T-helper 1 cell treated with Interleukin-12 subunit alpha and Interleukin-12 subunit beta and Interleukin-4 antibody, amounts not matched to agents 30 ng/mL and 1 ng/mL, for 36 hours (primary cell): ENCODE measurements around the gene HOXB3. TPM values are rescaled to one million over a fixed set of nuclear protein-coding genes. Genes with fewer than 3 reads are reported as not detected.
"Not testable (repeated sequence)": the region's sequence is repeated elsewhere in the genome, so short reads cannot be mapped to it uniquely, and the experiment has no call there.

Experiments
- intact Hi-C: fragments of 100-400 bp; cut with micrococcal nuclease; formaldehyde crosslinking; loops from one replicate; pipeline ENCODE4 v1.15.1; 2024
- total RNA-seq: library from RNA; stranded (reverse); gene quantifications from 2 replicates; pipeline ENCODE4 v1.2.3, GENCODE V29; 2022

The HOXB3 gene
- total RNA-seq, 1 donor from 2014 or later = 12.8 TPM

GRCh38 chr17:48548523-48549280 lies 41.3 kb downstream of the HOXB3 start:
- intact Hi-C loops = no loop called here

GRCh38 chr17:48547808-48548522 lies 42.1 kb downstream of the HOXB3 start:
- intact Hi-C loops = no loop called here

- intact Hi-C loops = no loop called here
Observed at GRCh38 chr17:48546924-48547807, 42.9 kb downstream of the HOXB3 start.

- intact Hi-C loops = no loop called here
Observed at GRCh38 chr17:48546137-48546923, 43.7 kb downstream of the HOXB3 start.

- intact Hi-C loops = no loop called here
Observed at GRCh38 chr17:48545539-48545938, 44.5 kb downstream of the HOXB3 start.

GRCh38 chr17:48545022-48545375 lies 45.0 kb downstream of the HOXB3 start, which contains the start of gene HOXB2:
TSS of gene HOXB2 (minus strand) at chr17:48545109. CDS start at chr17:48544911, 198 bp downstream.
- intact Hi-C loops = no loop called here

- intact Hi-C loops = no loop called here
Observed at GRCh38 chr17:48544349-48545021, 45.6 kb downstream of the HOXB3 start.

GRCh38 chr17:48543854-48544348 lies 46.1 kb downstream of the HOXB3 start:
- intact Hi-C loops = loop anchor here (1.0 to 2.0 kb wide), 4 partner anchors 34 to 293 kb away; partner anchors contain the start of gene HOXB4

GRCh38 chr17:48543107-48543853 lies 46.8 kb downstream of the HOXB3 start:
- intact Hi-C loops = loop anchor here (1.0 to 2.0 kb wide), 4 partner anchors 35 to 294 kb away; partner anchors contain the start of gene HOXB4

GRCh38 chr17:48542698-48543106 lies 47.3 kb downstream of the HOXB3 start:
- intact Hi-C loops = loop anchor here (1.0 to 2.0 kb wide), 4 partner anchors 36 to 294 kb away; partner anchors contain the start of gene HOXB4

- intact Hi-C loops = loop anchor here (2.0 kb wide), 2 partner anchors 115 to 295 kb away; no protein-coding TSS in a partner anchor
Observed at GRCh38 chr17:48542114-48542656, 47.9 kb downstream of the HOXB3 start.

GRCh38 chr17:48541577-48542113 lies 48.4 kb downstream of the HOXB3 start:
- intact Hi-C loops = loop anchor here (1.0 to 2.0 kb wide), 4 partner anchors 30 to 295 kb away; no protein-coding TSS in a partner anchor

GRCh38 chr17:48541036-48541576 lies 48.9 kb downstream of the HOXB3 start:
- intact Hi-C loops = loop anchor here (1.0 kb wide), 2 partner anchors 30 to 35 kb away; no protein-coding TSS in a partner anchor

GRCh38 chr17:48540213-48540612 lies 49.8 kb downstream of the HOXB3 start:
- intact Hi-C loops = no loop called here

- intact Hi-C loops = no loop called here
Observed at GRCh38 chr17:48539177-48539576, 50.9 kb downstream of the HOXB3 start.

- intact Hi-C loops = no loop called here
Observed at GRCh38 chr17:48537316-48537715, 52.7 kb downstream of the HOXB3 start.

GRCh38 chr17:48535793-48536559 lies 54.1 kb downstream of the HOXB3 start:
- intact Hi-C loops = not testable (repeated sequence)
